ENCODE data around the gene SIDT1. TPM values are rescaled to one million over a fixed set of nuclear protein-coding genes. Genes with fewer than 3 reads are reported as not detected.

The SIDT1 gene
- total RNA-seq: 75.4 and 84.4 TPM in 2 replicates
- total RNA-seq (2013): 58.0 TPM
- polyA plus RNA-seq: 53.2 and 61.2 TPM in 2 replicates
- polyA minus RNA-seq: 83.7 and 92.8 TPM in 2 replicates

- peak within 1 kb of the TSS; percentile 96 for H3K27ac Mint-ChIP-seq
- Histone ChIP-seq H3K9me3 (ENCODE audit: control extremely low read depth in 1 of 3, control insufficient read depth in 2 of 3, insufficient read depth in 1 of 3, low read length in 2 of 3) (no peaks in the 10 kb centered on the region), H3K4me2 (replicated peaks; ENCODE audit: low read depth, low read length, poor library complexity, severe bottlenecking) (peak within 1 kb of the TSS; percentile 96), H3K4me1 (ENCODE audit: control insufficient read depth in 2 of 2, insufficient read depth in 2 of 2, low read length in 2 of 2) (peaks cover 35 to 36% of the 10 kb centered on the region in 2 donors), H4K20me1 (ENCODE audit: control insufficient read depth, insufficient read depth, low read length, poor library complexity, severe bottlenecking) (no peaks in the 10 kb centered on the region), H3K4me3 (ENCODE audit: control extremely low read depth in 1 of 5, extremely low read depth in 1 of 5, insufficient read depth in 1 of 5, low read depth in 2 of 5, low read length in 4 of 5) (peak within 1 kb of the TSS; percentile 86 to 96 (median 95)), H3K9ac (ENCODE audit: low read length) (peak within 1 kb of the TSS; percentile 92), H2AFZ (ENCODE audit: insufficient read depth, low read depth, low read length, poor library complexity, severe bottlenecking) (peak within 1 kb of the TSS; percentile 97), H3K27me3 (replicated peaks in 1 of 4; ENCODE audit: control extremely low read depth in 1 of 4, control insufficient read depth in 3 of 4, insufficient read depth in 4 of 4, low read length in 3 of 4) (no peaks in the 10 kb centered on the region), H3K27ac (ENCODE audit: low read length in 2 of 2) (peak within 1 kb of the TSS; percentile 86 to 87), H3K79me2 (ENCODE audit: control insufficient read depth, insufficient read depth, low read length) (peaks cover 41% of the 10 kb centered on the region), H3K36me3 (replicated peaks in 1 of 2; ENCODE audit: control extremely low read depth in 1 of 2, control insufficient read depth in 1 of 2, extremely low read depth in 1 of 2, insufficient read depth in 2 of 2, low read length in 1 of 2) (peaks cover 0 to under 1% of the 10 kb centered on the region in 2 experiments)
- H3K4me1 Mint-ChIP-seq: peaks cover 46% of the 10 kb centered on the region
- WGBS (ENCODE audit: insufficient coverage): 0% methylated on average over 11 of the region's 18 CpGs
- intact Hi-C loops (cut with micrococcal nuclease): loop anchor here (1.0 to 10.0 kb wide), 9 partner anchors 15 to 967 kb away; partner anchors contain the start of genes ATG3, SLC35A5 and USF3
- H3K4me3 Mint-ChIP-seq: peak within 1 kb of the TSS; percentile 93
- ChIA-PET POLR2A (interaction anchor here (1.7 kb wide), 1 partner anchor 17 kb away, joined by 5 read pairs; the partner anchor contains the start of gene SPICE1), CTCF (interaction anchor here (0.9 to 1.5 kb wide), 4 partner anchors 17 to 213 kb away, joined by 3 to 4 read pairs (median 4); partner anchors contain the start of gene SPICE1)
- DNase-seq (peak; percentile 89), ATAC-seq (ENCODE audit: low read depth) (peak; percentile 81)
- peaks cover 6% of the 10 kb centered on the region for H3K27me3 Mint-ChIP-seq
- TF ChIP-seq EZH2 (IDR thresholded peaks at IDR 0.05; ENCODE audit: borderline replicate concordance, insufficient read depth, low read depth, low read length, poor library complexity, severe bottlenecking) (no peak), CTCF (IDR thresholded peaks at IDR 0.05) (no peak)
- no peaks in the 10 kb centered on the region for H3K9me3 Mint-ChIP-seq (ENCODE audit: insufficient read depth)
These were observed at the start of gene SIDT1 for GRCh38 chr3:113531826-113532697. SIDT1 (plus strand) TSS chr3:113532555; CDS start chr3:113533022, 467 bp downstream.
